A549 (cell line): ENCODE data around the gene CCDC63. TPM values are rescaled to one million over a fixed set of nuclear protein-coding genes. Genes with fewer than 3 reads are reported as not detected.

Source experiments
- ATAC-seq, 2 experiments: fragments of 200-7000 bp in 1 of 2; fragments of >200 bp in 1 of 2; cut with Nextera tagmentation in 1 of 2; cut with Tn5 transposase in 1 of 2; 3 replicates each; pipeline versions ENCODE4 v1.8.0 to v1.9.1; 2018 to 2020; ENCODE audit warnings: mild to moderate bottlenecking in 1 of 2, moderate library complexity in 1 of 2
- CTCF ChIA-PET: fragments of 300-600 bp; sonication (Branson Sonifier 250); formaldehyde crosslinking; extraction: SDS; loops from one replicate; lab custom pipeline; 2021; ENCODE audit warnings: antibody characterized with exemption, inconsistent platforms; lab: Yijun Ruan, JAX
- POLR2A ChIA-PET: fragments of 350-600 bp; formaldehyde crosslinking; extraction: SDS; loops from one replicate; lab custom pipeline; 2021; ENCODE audit warnings: antibody characterized with exemption, inconsistent platforms; lab: Yijun Ruan, JAX
- DNase-seq, 2 experiments: peaks; one replicate each; pipeline versions ENCODE4 v3.0.0 to v3.0.0-alpha.2; 2011 to 2016; ENCODE audit warnings: low read depth in 1 of 2, low spot score in 1 of 2
- FAIRE-seq: peaks from 2 replicates; lab custom pipeline; 2011; peaks lifted over from hg19 to GRCh38; lab: Jason Lieb, UNC
- H3K27ac ChIP-seq, 2 experiments: fragments of >200 bp; sonication (Bioruptor Twin); formaldehyde crosslinking; 3 replicates each; pipeline ENCODE4 v1.5.1; 2016 to 2017
- H3K4me1 ChIP-seq: fragments of >200 bp; sonication (Bioruptor Twin); formaldehyde crosslinking; 3 replicates; pipeline ENCODE4 v1.6.1; 2016
- H3K4me2 ChIP-seq: fragments of >200 bp; sonication (Bioruptor Twin); formaldehyde crosslinking; 3 replicates; pipeline ENCODE4 v1.6.1; 2016
- H3K4me3 ChIP-seq: fragments of >200 bp; sonication (Bioruptor Twin); formaldehyde crosslinking; 3 replicates; pipeline ENCODE4 v1.5.1; 2016
- H3K9me3 ChIP-seq: fragments of >200 bp; sonication (Bioruptor Twin); formaldehyde crosslinking; 3 replicates; pipeline ENCODE4 v1.6.1; 2016
- CBX2 ChIP-seq: fragments of 200-600 bp; sonication (generic); IDR thresholded peaks from 2 replicates; pipeline ENCODE4 v1.6.1; 2016; ENCODE audit warnings: low read depth, mild to moderate bottlenecking, borderline replicate concordance
- CEBPB ChIP-seq, 2 experiments: fragments of >200 bp in 1 of 2; sonication (Bioruptor Twin) in 1 of 2; formaldehyde crosslinking in 1 of 2; IDR thresholded peaks; 2 replicates each; pipeline ENCODE4 v1.6.1; 2012 to 2016
- CHD2 ChIP-seq: fragments of 150-350 bp; IDR thresholded peaks from 2 replicates; pipeline ENCODE4 v1.6.1; 2014; ENCODE audit warnings: low read length; ENCODE audit not compliant: partially characterized antibody
- CHD4 ChIP-seq: fragments of 200-600 bp; sonication (generic); IDR thresholded peaks from 2 replicates; pipeline ENCODE4 v1.6.1; 2016; ENCODE audit warnings: antibody characterized with exemption, mild to moderate bottlenecking, borderline replicate concordance
- HOXA7 ChIP-seq: fragments of 250-450 bp; sonication (Bioruptor Pico); IDR thresholded peaks from 2 replicates; pipeline ENCODE4 v1.5.0; 2020; ENCODE audit warnings: mild to moderate bottlenecking, moderate library complexity
- HOXB5 ChIP-seq: fragments of 250-450 bp; sonication (Bioruptor Pico); IDR thresholded peaks from 2 replicates; pipeline ENCODE4 v1.5.0; 2020; ENCODE audit warnings: mild to moderate bottlenecking, moderate library complexity
- NPAS2 ChIP-seq: fragments of 250-450 bp; sonication (Bioruptor Pico); IDR thresholded peaks from 2 replicates; pipeline ENCODE4 v1.8.0; 2022; ENCODE audit warnings: mild to moderate bottlenecking, moderate library complexity, borderline replicate concordance
- POLR2A ChIP-seq: IDR thresholded peaks from 2 replicates; pipeline ENCODE4 v1.6.1; 2012; ENCODE audit warnings: mild to moderate bottlenecking, low read length
- RCOR1 ChIP-seq: fragments of 150-350 bp; IDR thresholded peaks from 2 replicates; pipeline ENCODE4 v1.6.1; 2014; ENCODE audit warnings: antibody characterized with exemption, low read length, low read depth
- RFX5 ChIP-seq: fragments of 450-650 bp; IDR thresholded peaks from 2 replicates; pipeline ENCODE4 v1.7.1; 2014; ENCODE audit warnings: antibody characterized with exemption, mild to moderate bottlenecking, moderate library complexity
- SREBF2 ChIP-seq: fragments of 450-650 bp; IDR thresholded peaks from 2 replicates; pipeline ENCODE4 v1.6.1; 2014; ENCODE audit warnings: mild to moderate bottlenecking, moderate library complexity
- ZC3H11A ChIP-seq: fragments of 450-650 bp; IDR thresholded peaks from 2 replicates; pipeline ENCODE4 v1.6.1; 2014; ENCODE audit warnings: antibody characterized with exemption, mild to moderate bottlenecking
- ZFP36 ChIP-seq: fragments of 450-650 bp; IDR thresholded peaks from 2 replicates; pipeline ENCODE4 v1.6.1; 2014; ENCODE audit warnings: borderline replicate concordance; ENCODE audit not compliant: partially characterized antibody
- ZSCAN20 ChIP-seq: fragments of 250-450 bp; sonication (Bioruptor Pico); IDR thresholded peaks from 2 replicates; pipeline ENCODE4 v1.8.0; 2022; ENCODE audit warnings: mild to moderate bottlenecking, moderate library complexity
- WGBS: methylation state at CpG from one replicate; pipeline ENCODE4 v1.1.6; 2017; ENCODE audit errors: missing lambda C conversion rate; 5-methylcytosine and 5-hydroxymethylcytosine counted together
- polyA plus RNA-seq, 4 experiments: library from polyadenylated mRNA; depleted of rRNA in 3 of 4; stranded (reverse); fragments of >200 nt; fragmentation: RNase III in 1 of 4; extraction: RNeasy Plus Mini Kit Qiagen cat#74134 plus additional on column Dnase treatment in 1 of 4; gene quantifications; 2 replicates in 3 of 4; 3 replicates in 1 of 4; pipeline ENCODE4 v1.2.3, GENCODE V29; 2011 to 2017
- TF ChIP-seq, protein P1 (sequence below): IDR thresholded peaks from 2 replicates; pipeline ENCODE4 v1.6.1; 2012
- TF ChIP-seq, protein P2 (sequence below): fragments of 250-450 bp; sonication (Bioruptor Pico); IDR thresholded peaks from 2 replicates; pipeline ENCODE4 v1.5.0; 2021; ENCODE audit warnings: mild to moderate bottlenecking, moderate library complexity, borderline replicate concordance
- TF ChIP-seq, protein P3 (sequence below): fragments of 450-650 bp; IDR thresholded peaks from 2 replicates; pipeline ENCODE4 v1.6.1; 2014; ENCODE audit warnings: antibody characterized with exemption
- TF ChIP-seq, protein P4 (sequence below): fragments of 250-450 bp; sonication (Bioruptor Pico); IDR thresholded peaks from 2 replicates; pipeline ENCODE4 v1.5.0; 2020; ENCODE audit warnings: low read depth, mild to moderate bottlenecking, moderate library complexity

Gene CCDC63
- polyA plus RNA-seq, 2 of the 4 experiments (the other 2 are of a cell fraction) = 0.04 TPM; not detected in 1

DNA sequence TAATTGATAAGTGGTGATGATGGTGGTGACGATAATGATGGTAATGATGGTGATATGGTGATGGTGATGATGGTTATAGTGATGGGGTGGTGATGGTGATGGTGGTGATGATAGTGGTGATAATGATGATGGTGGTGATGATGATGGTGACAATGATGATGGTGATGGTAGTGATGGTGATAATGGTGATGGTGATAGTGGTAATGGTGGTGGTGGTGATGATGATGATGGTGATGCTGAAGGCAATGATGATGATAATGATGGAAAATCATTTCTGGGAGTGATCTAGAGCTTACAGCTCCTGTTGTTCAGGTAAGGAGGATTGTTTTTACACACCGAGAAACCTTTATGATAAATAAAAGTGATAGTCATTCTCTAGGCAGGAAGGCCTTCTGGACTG, 33.9 kb downstream of the CCDC63 start:
- Histone ChIP-seq H3K4me3 (no peak overlapping the region), H3K9me3 (no peaks in the 10 kb centered on the region), H3K4me1 (no peaks in the 10 kb centered on the region), H3K27ac (no peak overlapping the region), H3K4me2 (no peak overlapping the region)
- no peak for FAIRE-seq
- ATAC-seq = no peak
- DNase-seq = no peak
- ChIA-PET POLR2A (no interaction called here), CTCF (interaction anchor here (0.6 to 2.3 kb wide), 3 partner anchors 14 to 430 kb away, joined by 3 to 7 read pairs (median 4); partner anchors contain the start of gene ARPC3)
- TF ChIP-seq CBX2 (no peak), HOXA7 (CRISPR knock-in tag) (no peak), POLR2A (no peak), ZC3H11A (no peak), ZFP36 (no peak), SREBF2 (no peak), RFX5 (no peak), HOXB5 (CRISPR knock-in tag) (no peak), CHD2 (no peak), CHD4 (no peak), RCOR1 (no peak), ZSCAN20 (CRISPR knock-in tag) (no peak)
- TF ChIP-seq, protein P1, sequence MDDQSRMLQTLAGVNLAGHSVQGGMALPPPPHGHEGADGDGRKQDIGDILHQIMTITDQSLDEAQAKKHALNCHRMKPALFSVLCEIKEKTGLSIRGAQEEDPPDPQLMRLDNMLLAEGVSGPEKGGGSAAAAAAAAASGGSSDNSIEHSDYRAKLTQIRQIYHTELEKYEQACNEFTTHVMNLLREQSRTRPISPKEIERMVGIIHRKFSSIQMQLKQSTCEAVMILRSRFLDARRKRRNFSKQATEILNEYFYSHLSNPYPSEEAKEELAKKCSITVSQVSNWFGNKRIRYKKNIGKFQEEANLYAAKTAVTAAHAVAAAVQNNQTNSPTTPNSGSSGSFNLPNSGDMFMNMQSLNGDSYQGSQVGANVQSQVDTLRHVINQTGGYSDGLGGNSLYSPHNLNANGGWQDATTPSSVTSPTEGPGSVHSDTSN = no peak
- TF ChIP-seq, protein P2, sequence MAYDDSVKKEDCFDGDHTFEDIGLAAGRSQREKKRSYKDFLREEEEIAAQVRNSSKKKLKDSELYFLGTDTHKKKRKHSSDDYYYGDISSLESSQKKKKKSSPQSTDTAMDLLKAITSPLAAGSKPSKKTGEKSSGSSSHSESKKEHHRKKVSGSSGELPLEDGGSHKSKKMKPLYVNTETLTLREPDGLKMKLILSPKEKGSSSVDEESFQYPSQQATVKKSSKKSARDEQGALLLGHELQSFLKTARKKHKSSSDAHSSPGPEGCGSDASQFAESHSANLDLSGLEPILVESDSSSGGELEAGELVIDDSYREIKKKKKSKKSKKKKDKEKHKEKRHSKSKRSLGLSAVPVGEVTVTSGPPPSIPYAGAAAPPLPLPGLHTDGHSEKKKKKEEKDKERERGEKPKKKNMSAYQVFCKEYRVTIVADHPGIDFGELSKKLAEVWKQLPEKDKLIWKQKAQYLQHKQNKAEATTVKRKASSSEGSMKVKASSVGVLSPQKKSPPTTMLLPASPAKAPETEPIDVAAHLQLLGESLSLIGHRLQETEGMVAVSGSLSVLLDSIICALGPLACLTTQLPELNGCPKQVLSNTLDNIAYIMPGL = no peak
- 11% methylated on average over 2 of the region's 2 CpGs for WGBS

- Histone ChIP-seq H3K4me2 (no peak overlapping the region), H3K9me3 (no peaks in the 10 kb centered on the region), H3K4me3 (no peak overlapping the region), H3K4me1 (no peaks in the 10 kb centered on the region), H3K27ac (no peak overlapping the region)
- no peak for DNase-seq
- FAIRE-seq = no peak
- WGBS = 57% methylated on average over 4 of the region's 4 CpGs
- TF ChIP-seq RFX5 (no peak), CEBPB (IDR thresholded peaks at IDR 0.05) (no peak), NPAS2 (CRISPR knock-in tag) (no peak), POLR2A (no peak)
- TF ChIP-seq, protein P2 = no peak
- TF ChIP-seq, protein P3, sequence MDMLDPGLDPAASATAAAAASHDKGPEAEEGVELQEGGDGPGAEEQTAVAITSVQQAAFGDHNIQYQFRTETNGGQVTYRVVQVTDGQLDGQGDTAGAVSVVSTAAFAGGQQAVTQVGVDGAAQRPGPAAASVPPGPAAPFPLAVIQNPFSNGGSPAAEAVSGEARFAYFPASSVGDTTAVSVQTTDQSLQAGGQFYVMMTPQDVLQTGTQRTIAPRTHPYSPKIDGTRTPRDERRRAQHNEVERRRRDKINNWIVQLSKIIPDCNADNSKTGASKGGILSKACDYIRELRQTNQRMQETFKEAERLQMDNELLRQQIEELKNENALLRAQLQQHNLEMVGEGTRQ = no peak
- TF ChIP-seq, protein P4, sequence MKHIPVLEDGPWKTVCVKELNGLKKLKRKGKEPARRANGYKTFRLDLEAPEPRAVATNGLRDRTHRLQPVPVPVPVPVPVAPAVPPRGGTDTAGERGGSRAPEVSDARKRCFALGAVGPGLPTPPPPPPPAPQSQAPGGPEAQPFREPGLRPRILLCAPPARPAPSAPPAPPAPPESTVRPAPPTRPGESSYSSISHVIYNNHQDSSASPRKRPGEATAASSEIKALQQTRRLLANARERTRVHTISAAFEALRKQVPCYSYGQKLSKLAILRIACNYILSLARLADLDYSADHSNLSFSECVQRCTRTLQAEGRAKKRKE (CRISPR knock-in tag) = no peak
- no peak for ATAC-seq
- ChIA-PET CTCF (interaction anchor here (0.8 to 5.1 kb wide), 4 partner anchors 11 to 160 kb away, joined by 3 to 34 read pairs (median 4); partner anchors contain the start of gene CCDC63), POLR2A (no interaction called here)
Observed at GRCh38 chr12:110883251-110883650, 36.5 kb downstream of the CCDC63 start.
